Activated CD8-positive, alpha-beta T cell treated with anti-CD3 and anti-CD28 coated beads, Interleukin-2, amount 10 ng/mL, durations not matched to agents 7 days and 5 days (primary cell): ENCODE results near the gene MLXIP. TPM values are rescaled to one million over a fixed set of nuclear protein-coding genes. Genes with fewer than 3 reads are reported as not detected.
"Not testable (repeated sequence)": the region's sequence is repeated elsewhere in the genome, so short reads cannot be mapped to it uniquely, and the experiment has no call there.

Experiments used
- ATAC-seq: fragments of 150-1000 bp; cut with Tn5 transposase; one replicate; pipeline ENCODE4 v1.10.0; 2021; ENCODE audit warnings: moderate library complexity
- CTCF ChIA-PET: fragments of 350-600 bp; sonication (Branson Sonifier 250); formaldehyde crosslinking; loops from one replicate; lab custom pipeline; 2021; ENCODE audit warnings: antibody characterized with exemption; lab: Charles Lee
- POLR2A ChIA-PET: fragments of 350-600 bp; sonication (Branson Sonifier 250); formaldehyde crosslinking; loops from one replicate; lab custom pipeline; 2021; ENCODE audit warnings: antibody characterized with exemption; lab: Charles Lee
- DNase-seq: peaks from one replicate; pipeline ENCODE4 v3.0.0-alpha.2; 2020
- H3K27ac Mint-ChIP-seq: one replicate; pipeline ENCODE4 v1.8.0; 2021; ENCODE audit warnings: mild to moderate bottlenecking, mixed read lengths
- H3K27me3 Mint-ChIP-seq: one replicate; pipeline ENCODE4 v1.8.0; 2021; ENCODE audit warnings: low read depth, mixed read lengths
- H3K36me3 Mint-ChIP-seq: one replicate; pipeline ENCODE4 v1.8.0; 2021; ENCODE audit warnings: low read depth, mixed read lengths
- H3K4me1 Mint-ChIP-seq: one replicate; pipeline ENCODE4 v1.8.0; 2021; ENCODE audit warnings: low read depth, mixed read lengths
- H3K4me3 Mint-ChIP-seq: one replicate; pipeline ENCODE4 v1.8.0; 2021; ENCODE audit warnings: mild to moderate bottlenecking, mixed read lengths
- H3K9me3 Mint-ChIP-seq: one replicate; pipeline ENCODE4 v1.8.0; 2022; ENCODE audit warnings: mixed read lengths; ENCODE audit not compliant: insufficient read depth
- total RNA-seq, 2 experiments: library from RNA; stranded (reverse); gene quantifications; one replicate each; pipeline ENCODE4 v1.2.3, GENCODE V29; 2021

Gene MLXIP
- total RNA-seq, 2 experiments from 2014 or later, result 38.8 to 42.7 TPM

GRCh38 chr12:122054842-122055520, 23.6 kb upstream of the MLXIP start:
- CTCF ChIA-PET, result interaction anchor here (0.6 to 3.8 kb wide), 37 partner anchors 8 to 257 kb away, joined by 3 to 103 read pairs (median 5); no protein-coding TSS in a partner anchor
- no peaks in the 10 kb centered on the region for H3K27me3 Mint-ChIP-seq
- no peak for ATAC-seq
- H3K36me3 Mint-ChIP-seq, result peaks cover 8% of the 10 kb centered on the region
- POLR2A ChIA-PET, result interaction anchor here (1.7 kb wide), 1 partner anchor 26 kb away, joined by 11 read pairs; no protein-coding TSS in a partner anchor
- no peak overlapping the region for H3K27ac Mint-ChIP-seq
- H3K4me1 Mint-ChIP-seq, result peaks cover 11% of the 10 kb centered on the region
- H3K9me3 Mint-ChIP-seq, result no peaks in the 10 kb centered on the region
- H3K4me3 Mint-ChIP-seq, result no peak overlapping the region
- no peak for DNase-seq

DNA sequence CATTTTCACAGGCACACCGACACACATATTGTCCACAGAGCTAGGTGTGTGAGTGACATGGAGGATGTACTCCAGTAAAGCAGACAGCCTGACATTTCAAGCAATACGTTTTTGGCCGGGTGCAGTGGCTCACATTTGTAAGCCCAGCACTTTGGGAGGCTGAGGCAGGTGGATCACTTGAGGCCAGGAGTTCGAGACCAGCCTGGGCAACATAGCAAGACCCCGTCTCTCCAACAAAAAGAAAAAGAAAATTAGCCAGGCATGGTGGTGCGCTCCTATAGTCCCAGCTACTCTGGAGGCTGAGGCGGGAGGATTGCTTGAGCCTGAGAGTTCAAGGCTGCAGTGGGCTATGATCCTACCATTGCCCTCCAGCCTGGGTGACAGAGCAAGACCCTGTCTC, 22.1 kb upstream of the MLXIP start:
- H3K36me3 Mint-ChIP-seq, H3K4me3 Mint-ChIP-seq, POLR2A ChIA-PET, H3K27me3 Mint-ChIP-seq, H3K27ac Mint-ChIP-seq, DNase-seq, H3K9me3 Mint-ChIP-seq, ATAC-seq: not testable (repeated sequence)
- H3K4me1 Mint-ChIP-seq, result peaks cover 11% of the 10 kb centered on the region
- CTCF ChIA-PET, result interaction anchor here (1.1 to 3.8 kb wide), 4 partner anchors 66 to 105 kb away, joined by 3 to 103 read pairs (median 4); no protein-coding TSS in a partner anchor

- no peak overlapping the region for H3K4me3 Mint-ChIP-seq
- peaks cover 11% of the 10 kb centered on the region for H3K4me1 Mint-ChIP-seq
- H3K27ac Mint-ChIP-seq, result no peak overlapping the region
- no peaks in the 10 kb centered on the region for H3K27me3 Mint-ChIP-seq
- ATAC-seq, result no peak
- ChIA-PET POLR2A (no interaction called here), CTCF (interaction anchor here (1.4 to 3.8 kb wide), 2 partner anchors 65 to 73 kb away, joined by 4 to 103 read pairs; no protein-coding TSS in a partner anchor)
- no peaks in the 10 kb centered on the region for H3K9me3 Mint-ChIP-seq
- H3K36me3 Mint-ChIP-seq, result peaks cover 8% of the 10 kb centered on the region
- DNase-seq, result no peak
Measured at GRCh38 chr12:122057007-122057735, 21.4 kb upstream of the MLXIP start.

- CTCF ChIA-PET, result no interaction called here
- Mint-ChIP-seq H3K4me1 (peaks cover 11% of the 10 kb centered on the region), H3K27ac (no peak overlapping the region)
Measured at GRCh38 chr12:122057769-122058168, 20.8 kb upstream of the MLXIP start.

GRCh38 chr12:122058549-122059149, 19.9 kb upstream of the MLXIP start:
- Mint-ChIP-seq H3K4me1 (peaks cover 18% of the 10 kb centered on the region), H3K27ac (no peak overlapping the region), H3K36me3 (peaks cover 8% of the 10 kb centered on the region), H3K27me3 (no peaks in the 10 kb centered on the region), H3K9me3 (no peaks in the 10 kb centered on the region), H3K4me3 (no peak overlapping the region)
- DNase-seq (no peak), ATAC-seq (no peak)
- POLR2A ChIA-PET, result no interaction called here
- CTCF ChIA-PET, result no interaction called here

More at GRCh38 chr12:122057769-122058168, 20.8 kb upstream of the MLXIP start:
- Mint-ChIP-seq H3K36me3 (peaks cover 8% of the 10 kb centered on the region), H3K9me3 (no peaks in the 10 kb centered on the region), H3K4me3 (no peak overlapping the region), H3K27me3 (no peaks in the 10 kb centered on the region)
- DNase-seq (no peak), ATAC-seq (no peak)
- POLR2A ChIA-PET, result no interaction called here

DNA sequence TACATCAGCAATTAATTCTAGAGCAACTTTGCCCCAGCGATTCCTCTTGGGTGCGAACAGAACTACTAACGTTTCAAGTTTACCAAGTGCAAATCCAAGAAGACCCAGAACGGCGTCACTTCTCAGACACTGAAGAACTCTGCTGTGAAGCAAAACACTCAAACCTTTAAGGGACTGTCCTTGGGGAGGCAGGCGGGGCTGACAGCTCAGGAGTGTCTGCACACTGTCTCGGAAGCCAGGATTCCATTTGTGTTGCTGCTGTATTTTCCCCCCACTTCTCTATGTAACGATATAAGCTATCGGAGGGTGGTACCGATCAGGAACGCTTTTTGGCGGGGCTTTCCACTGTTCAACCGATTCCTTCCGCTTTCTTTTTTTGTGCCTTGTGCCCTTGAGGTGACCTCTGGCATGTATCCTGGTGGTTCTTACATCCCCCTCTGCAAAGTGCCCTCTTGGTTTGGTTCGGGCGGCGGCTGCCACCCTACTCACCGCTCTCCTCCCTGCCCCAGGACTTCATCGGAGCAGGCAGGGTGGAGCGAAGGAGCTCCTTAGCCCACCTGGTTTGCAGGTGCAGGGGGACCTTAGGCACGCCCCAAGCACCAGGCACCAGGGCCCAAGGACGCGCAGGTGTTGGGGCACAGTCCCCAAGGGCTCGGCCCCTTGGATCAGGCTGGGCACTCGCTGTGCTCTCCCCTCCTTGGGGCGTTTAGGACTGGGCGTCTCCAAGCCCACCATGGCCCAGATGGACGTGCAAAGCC, 19.2 kb upstream of the MLXIP start:
- DNase-seq (no peak), ATAC-seq (no peak)
- POLR2A ChIA-PET, result no interaction called here

GRCh38 chr12:122060081-122060501, 18.5 kb upstream of the MLXIP start:
- Mint-ChIP-seq H3K36me3 (peaks cover 8% of the 10 kb centered on the region), H3K27ac (no peak overlapping the region), H3K27me3 (no peaks in the 10 kb centered on the region), H3K9me3 (no peaks in the 10 kb centered on the region), H3K4me3 (no peak overlapping the region), H3K4me1 (peaks cover 14% of the 10 kb centered on the region)
- DNase-seq (no peak), ATAC-seq (no peak)
- ChIA-PET CTCF (interaction anchor here (0.7 to 2.4 kb wide), 2 partner anchors 64 to 71 kb away, joined by 3 to 7 read pairs; no protein-coding TSS in a partner anchor), POLR2A (no interaction called here)

More for the DNA sequence above, 19.2 kb upstream of the MLXIP start:
- CTCF ChIA-PET, result interaction anchor here (2.4 kb wide), 1 partner anchor 64 kb away, joined by 7 read pairs; no protein-coding TSS in a partner anchor
- peaks cover 8% of the 10 kb centered on the region for H3K36me3 Mint-ChIP-seq
- H3K27ac Mint-ChIP-seq, result no peak overlapping the region
- H3K4me1 Mint-ChIP-seq, result peaks cover 20% of the 10 kb centered on the region
- H3K9me3 Mint-ChIP-seq, result no peaks in the 10 kb centered on the region
- no peaks in the 10 kb centered on the region for H3K27me3 Mint-ChIP-seq
- H3K4me3 Mint-ChIP-seq, result no peak overlapping the region

GRCh38 chr12:122061253-122061652, 17.3 kb upstream of the MLXIP start:
- Mint-ChIP-seq H3K4me1 (peaks cover 14% of the 10 kb centered on the region), H3K9me3 (no peaks in the 10 kb centered on the region), H3K36me3 (peaks cover 8% of the 10 kb centered on the region), H3K4me3 (no peak overlapping the region), H3K27me3 (no peaks in the 10 kb centered on the region), H3K27ac (no peak overlapping the region)
- ATAC-seq (no peak), DNase-seq (no peak)
- POLR2A ChIA-PET, result no interaction called here
- CTCF ChIA-PET, result interaction anchor here (2.4 kb wide), 1 partner anchor 63 kb away, joined by 7 read pairs; no protein-coding TSS in a partner anchor

GRCh38 chr12:122062832-122063693, 15.5 kb upstream of the MLXIP start:
- Mint-ChIP-seq H3K4me1 (peaks cover 26% of the 10 kb centered on the region), H3K9me3 (no peaks in the 10 kb centered on the region), H3K36me3 (peaks cover 3% of the 10 kb centered on the region), H3K4me3 (no peak overlapping the region), H3K27me3 (no peaks in the 10 kb centered on the region), H3K27ac (peak overlapping the region; percentile 24)
- ChIA-PET CTCF (interaction anchor here (0.9 to 1.8 kb wide), 4 partner anchors 9 to 60 kb away, joined by 3 to 9 read pairs (median 6); no protein-coding TSS in a partner anchor), POLR2A (interaction anchor here (0.7 kb wide), 1 partner anchor 15 kb away, joined by 3 read pairs; no protein-coding TSS in a partner anchor)
- ATAC-seq (no peak), DNase-seq (no peak)

GRCh38 chr12:122063694-122064024, 14.9 kb upstream of the MLXIP start:
- H3K27me3 Mint-ChIP-seq, result no peaks in the 10 kb centered on the region
- POLR2A ChIA-PET, result interaction anchor here (0.7 kb wide), 1 partner anchor 14 kb away, joined by 3 read pairs; no protein-coding TSS in a partner anchor
- no peak for ATAC-seq

More at GRCh38 chr12:122063694-122064024, 14.9 kb upstream of the MLXIP start:
- Mint-ChIP-seq H3K9me3 (no peaks in the 10 kb centered on the region), H3K4me1 (peaks cover 32% of the 10 kb centered on the region), H3K27ac (peak overlapping the region; percentile 22), H3K4me3 (no peak overlapping the region), H3K36me3 (peaks cover 3% of the 10 kb centered on the region)
- CTCF ChIA-PET, result interaction anchor here (0.9 to 1.8 kb wide), 4 partner anchors 9 to 60 kb away, joined by 3 to 9 read pairs (median 6); no protein-coding TSS in a partner anchor
- no peak for DNase-seq
